DMS114 treated with DMSO at 0.1 percent for 48 hours (cell line): ENCODE data around the gene NDUFA11.

Experiments used
- DNase-seq: peaks from one replicate; lab custom pipeline; 2025; ENCODE audit not compliant: unreplicated experiment; lab: John Stamatoyannopoulos, UW

NDUFA11 gene

DNA sequence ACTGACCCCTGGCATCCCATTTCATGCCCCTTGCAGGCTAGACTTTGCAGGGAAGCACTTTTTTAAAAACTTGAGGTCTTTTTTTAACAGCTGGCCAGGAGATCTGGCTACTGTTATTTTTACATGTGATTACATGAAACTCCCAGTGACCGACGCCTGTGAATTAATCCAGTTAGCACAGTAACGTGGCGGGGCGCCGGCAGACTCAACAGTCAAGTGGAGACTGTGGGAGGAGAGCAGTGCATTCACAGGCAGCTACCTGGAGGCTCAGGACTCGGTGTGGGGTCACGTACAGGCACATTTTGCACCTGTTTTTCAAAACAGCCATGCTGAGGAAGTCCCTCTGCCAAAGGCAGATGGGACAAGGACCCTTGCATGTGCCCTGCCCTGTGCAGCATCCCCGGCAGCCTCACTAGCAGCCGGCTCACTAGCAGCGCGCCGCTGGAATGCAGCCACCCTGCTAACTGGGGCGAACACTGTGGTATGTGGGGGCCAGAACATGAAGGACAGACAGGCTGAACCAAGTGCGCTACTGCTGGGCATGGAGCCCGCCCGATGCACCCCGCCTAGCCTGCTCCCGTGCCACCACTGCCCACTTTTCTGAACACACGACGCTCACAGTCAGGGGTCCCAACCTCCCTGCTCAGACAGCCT, 29.1 kb upstream of the NDUFA11 start:
- no peak for DNase-seq

GRCh38 chr19:5932146-5932545, 28.6 kb upstream of the NDUFA11 start:
- no peak for DNase-seq

- no peak for DNase-seq
These were observed 27.7 kb upstream of the NDUFA11 start for GRCh38 chr19:5931251-5931650.

- no peak for DNase-seq
These were observed 26.0 kb upstream of the NDUFA11 start for GRCh38 chr19:5929625-5930024.

GRCh38 chr19:5929179-5929578, 25.6 kb upstream of the NDUFA11 start:
- no peak for DNase-seq

DNA sequence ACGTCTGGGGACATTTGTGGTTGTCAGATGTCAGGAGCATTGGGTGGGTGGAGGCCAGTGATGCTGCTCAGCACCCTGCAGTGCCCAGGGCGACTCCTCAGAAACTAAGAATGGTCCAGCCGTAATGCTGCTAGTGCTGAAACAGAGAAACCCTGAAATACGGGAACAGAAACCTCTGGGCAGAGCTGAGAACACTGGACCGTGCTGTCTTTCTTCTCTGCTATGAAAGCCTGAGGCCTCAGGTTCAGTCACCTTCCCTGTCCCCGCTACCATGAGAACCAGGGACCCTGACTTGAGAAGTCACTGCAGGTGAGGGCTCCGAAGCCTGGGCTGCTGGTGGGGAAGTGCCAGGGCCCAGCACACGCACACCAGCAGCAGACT, 23.8 kb upstream of the NDUFA11 start:
- DNase-seq, result no peak

GRCh38 chr19:5926641-5927440, 23.3 kb upstream of the NDUFA11 start:
- no peak for DNase-seq

DNA sequence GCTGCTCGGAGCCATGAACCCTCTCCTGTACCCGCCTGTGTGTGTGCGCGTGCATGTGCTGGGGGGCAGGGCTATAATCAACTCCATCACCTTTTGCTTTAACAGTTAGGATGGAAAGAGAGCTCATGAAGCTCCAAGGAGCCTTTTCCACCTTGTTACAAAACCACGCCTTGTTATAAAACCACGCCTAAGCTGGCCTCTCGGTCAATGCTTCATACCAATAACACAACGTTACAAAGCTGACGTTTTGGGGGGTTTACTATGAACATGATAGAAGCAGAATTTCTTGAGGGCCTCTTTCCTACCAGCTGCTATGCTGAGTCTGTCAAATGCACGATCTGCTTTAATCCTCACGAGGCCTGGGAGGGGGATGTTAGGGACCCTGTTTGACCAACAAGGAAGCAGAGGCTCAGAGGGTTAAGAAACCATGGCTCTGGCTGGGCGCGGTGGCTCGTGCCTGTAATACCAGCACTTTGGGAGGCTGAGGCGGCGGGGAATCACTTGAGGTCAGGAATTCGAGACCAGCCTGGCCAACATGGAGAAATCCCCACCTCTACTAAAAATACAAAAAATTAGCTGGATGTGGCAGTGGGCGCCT, 22.3 kb upstream of the NDUFA11 start:
- no peak for DNase-seq

DNA sequence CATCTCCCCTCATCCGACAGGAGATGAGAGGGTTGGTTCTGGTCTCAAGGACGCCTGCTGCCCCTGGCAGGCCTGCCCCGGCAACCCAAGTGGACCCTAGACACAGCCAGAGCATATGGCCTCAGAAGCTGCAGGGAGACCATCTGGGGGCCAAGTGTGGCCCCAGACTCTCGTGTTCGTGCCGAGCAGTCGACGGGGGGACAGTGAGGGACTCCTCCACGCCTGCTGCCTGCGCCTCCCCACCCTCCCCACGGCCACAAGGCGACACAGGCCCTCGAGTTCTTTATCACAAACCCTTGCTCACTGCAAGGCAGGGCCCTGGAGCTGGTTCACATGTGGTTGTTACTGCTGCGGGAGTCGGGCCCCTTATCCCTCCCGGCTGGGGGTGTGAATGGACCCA, 19.8 kb upstream of the NDUFA11 start:
- no peak for DNase-seq

DNA sequence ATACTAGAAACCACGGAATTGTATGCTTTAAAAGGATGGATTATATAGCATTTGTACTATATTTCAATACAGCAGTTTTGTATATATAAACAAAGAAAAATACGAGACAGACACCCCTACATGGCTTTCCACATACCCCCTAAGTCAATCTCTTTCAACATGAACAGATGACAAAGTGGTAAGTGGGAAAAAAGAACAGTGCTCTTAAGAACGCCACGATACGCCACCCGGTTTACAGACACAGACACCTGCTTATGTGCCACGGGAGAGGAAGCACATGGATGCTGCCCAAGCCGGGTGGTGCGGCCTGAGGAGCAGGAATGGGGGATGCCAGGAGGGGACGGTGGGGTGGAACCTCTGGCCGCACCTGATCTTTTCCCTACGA, 18.6 kb upstream of the NDUFA11 start:
- DNase-seq, result no peak

DNA sequence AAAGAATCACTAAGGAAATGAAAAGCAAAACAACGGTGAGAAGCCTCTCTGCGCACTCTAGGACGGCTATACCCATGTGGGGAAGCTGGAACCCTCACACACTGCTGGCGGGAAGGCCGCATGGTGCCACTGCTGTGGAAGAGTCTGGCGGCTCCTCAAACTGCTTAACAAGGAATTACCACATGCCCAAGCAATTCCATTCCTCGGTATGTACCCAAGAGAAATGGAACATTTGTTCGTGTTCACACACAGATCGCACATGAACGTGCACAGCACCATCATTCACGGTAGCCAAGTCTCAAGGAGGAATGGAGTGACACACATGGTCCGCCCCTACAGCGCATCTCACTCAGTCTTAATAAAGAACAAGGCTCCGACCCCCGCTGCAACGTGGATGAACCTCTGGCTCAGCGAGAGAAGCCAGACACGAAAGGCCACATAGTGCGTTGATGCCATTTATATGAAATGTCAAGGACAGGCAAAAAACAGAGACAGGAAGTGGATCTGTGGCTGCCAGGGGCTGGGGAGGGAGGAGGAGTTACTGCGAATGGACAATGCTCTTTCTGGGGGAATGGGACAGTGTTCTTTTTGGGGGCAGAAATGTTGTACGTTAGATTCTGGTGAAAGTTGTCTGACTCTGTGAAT, 18.0 kb upstream of the NDUFA11 start:
- DNase-seq, result no peak

DNA sequence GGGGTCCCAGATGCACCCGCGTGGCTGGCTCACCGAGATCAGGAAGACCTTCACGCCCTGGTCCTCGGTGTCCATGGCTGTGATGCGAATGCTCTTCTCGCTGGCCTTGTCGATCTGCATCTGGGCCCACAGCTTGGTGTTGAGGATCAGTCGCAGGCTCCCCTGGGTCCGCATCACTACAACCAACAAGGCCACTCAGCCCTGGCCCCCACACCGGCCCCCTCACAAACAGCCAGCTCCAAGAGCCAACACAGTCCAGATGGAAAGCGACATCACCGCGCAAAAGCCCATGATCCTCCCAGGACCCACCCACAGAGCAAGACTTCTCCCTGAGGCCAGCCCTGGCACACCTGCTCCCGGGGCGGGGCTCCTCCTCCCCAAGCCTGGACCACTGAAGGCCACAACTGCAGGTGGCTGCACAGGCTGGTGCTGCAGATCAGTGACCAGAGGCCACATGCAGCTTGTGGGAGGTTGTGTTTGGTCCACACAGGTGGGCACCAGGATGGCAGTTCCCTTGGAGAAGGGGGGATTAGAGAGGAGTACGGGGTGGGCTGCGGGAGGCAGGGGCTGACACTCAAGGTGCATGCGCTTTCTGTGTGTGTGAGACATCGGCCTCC, 15.0 kb upstream of the NDUFA11 start:
- no peak for DNase-seq

- DNase-seq, result no peak
These were observed 14.0 kb upstream of the NDUFA11 start for GRCh38 chr19:5917431-5918107.

DNA sequence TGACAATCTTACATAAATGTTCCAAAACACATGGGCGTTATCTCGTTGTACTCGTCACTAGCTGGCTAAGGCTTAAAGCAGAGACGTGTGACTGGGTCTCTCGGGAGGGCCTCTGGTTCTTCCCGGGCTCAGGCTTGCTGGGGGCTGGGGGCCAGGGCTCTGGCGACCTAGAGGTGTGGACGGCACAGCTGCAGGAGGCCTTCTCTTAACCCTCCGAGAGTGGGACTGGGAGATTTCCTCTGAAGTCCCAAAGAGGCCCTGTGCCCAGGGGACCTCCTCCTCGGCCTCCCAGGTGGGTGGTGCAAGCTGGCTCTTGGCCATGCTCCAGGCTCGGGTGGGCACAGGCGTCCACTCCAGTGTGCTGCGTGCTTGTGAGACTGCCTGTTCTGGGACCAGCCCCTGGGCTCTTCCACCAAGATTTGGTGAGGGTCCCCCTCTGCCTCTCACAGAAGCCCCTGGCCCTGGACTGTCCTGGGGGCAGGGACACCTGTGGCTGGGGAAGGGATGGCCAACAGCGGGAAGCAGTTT, 12.7 kb upstream of the NDUFA11 start:
- DNase-seq, result no peak

- DNase-seq, result no peak
These were observed 12.2 kb upstream of the NDUFA11 start for GRCh38 chr19:5915782-5916165.

DNA sequence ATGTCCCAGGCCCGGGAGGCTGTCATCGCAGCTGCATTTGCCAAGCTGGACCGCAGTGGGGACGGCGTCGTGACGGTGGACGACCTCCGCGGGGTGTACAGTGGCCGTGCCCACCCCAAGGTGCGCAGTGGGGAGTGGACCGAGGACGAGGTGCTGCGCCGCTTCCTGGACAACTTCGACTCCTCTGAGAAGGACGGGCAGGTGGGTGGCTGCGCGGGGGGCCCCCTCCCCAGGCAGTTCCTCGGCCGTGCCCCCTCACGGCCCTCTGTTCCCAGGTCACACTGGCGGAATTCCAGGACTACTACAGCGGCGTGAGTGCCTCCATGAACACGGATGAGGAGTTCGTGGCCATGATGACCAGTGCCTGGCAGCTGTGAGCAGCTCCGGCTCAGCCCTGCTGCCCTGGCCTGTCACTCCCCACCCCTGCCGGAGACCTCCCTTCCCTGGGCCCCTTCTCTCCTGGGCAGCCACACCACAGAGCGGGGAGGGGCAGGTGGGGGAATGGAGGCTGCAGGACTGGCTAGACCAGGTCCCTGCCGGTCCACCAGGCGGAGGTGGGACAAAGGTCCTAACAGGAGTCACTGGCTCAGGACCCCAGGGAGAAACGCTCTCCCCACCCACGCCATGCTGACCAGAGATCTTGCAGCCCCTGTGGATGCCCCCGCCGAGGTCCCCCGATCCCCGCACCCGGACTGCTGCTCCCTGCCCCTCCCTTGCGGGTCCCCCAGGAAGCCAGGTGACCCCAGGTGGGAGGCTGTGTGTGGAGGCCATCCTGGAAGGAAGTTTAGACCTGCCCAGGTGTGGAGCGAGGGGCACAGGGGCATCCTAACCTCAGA, 11.6 kb upstream of the NDUFA11 start:
- no peak for DNase-seq

DNA sequence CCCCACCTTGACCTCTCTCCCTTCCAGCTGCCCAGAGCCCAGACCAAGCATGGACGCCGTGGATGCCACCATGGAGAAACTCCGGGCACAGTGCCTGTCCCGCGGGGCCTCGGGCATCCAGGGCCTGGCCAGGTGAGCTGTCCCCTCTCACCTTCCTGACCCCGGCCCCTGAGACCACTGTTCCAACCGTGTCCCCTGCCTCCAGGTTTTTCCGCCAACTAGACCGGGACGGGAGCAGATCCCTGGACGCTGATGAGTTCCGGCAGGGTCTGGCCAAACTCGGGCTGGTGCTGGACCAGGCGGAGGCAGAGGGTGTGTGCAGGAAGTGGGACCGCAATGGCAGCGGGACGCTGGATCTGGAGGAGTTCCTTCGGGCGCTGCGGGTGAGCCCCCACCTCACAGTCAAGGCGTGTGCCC, 10.8 kb upstream of the NDUFA11 start:
- no peak for DNase-seq

DNA sequence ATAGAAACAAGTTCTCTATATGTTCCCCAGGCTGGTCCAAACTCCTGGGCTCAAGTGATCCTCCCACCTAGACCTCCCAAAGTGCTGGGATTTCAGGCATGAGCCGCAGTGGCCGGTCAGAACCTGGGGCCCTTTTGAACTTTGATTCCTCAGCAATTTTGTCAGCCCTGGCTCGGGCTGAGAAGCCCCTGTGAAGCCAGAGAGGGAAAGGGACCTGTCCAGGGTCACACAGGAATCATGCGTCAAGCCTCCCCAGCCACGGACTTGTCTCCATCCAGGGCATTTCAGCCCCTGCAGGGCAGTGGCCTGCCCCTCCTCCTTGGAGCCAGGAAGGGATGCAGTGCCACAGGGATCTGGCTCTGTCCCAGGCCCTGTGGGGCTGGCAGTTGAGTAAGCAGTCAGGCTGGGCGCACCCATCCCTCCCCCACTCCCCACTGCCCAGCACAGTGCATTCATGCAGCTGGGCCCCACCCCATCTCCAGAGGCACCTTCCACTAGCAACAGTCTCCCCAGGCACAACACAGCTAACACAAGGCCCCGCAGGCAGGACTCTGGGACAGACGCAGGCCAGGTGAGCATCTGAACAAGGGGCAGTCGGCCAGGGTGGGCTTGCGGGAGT, 10.3 kb upstream of the NDUFA11 start, which contains the start of gene CAPS:
Gene CAPS, plus strand, starts transcription at position 516 of the 619 bp plus-strand sequence. CDS start 153 bp downstream, outside the sequence.
- DNase-seq, result no peak

DNA sequence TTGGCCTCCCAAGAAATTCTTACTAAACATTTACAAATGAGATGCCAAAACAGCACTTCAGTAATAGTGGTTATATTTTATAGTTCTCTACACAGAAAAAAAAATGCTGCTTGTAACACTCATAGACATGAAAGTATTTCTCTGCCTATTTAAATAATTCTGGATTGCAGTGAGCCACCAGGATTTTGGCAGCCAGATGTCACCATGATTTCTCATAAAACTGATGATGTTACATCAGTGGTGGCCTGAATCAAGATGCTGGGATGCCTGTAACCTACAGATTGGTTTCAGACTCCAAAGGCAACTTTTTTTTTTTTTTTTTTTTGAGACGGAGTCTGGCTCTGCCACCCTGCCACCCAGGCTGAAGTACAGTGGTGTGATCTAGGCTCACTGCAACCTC, 7.8 kb upstream of the NDUFA11 start:
- no peak for DNase-seq
